Lung (tissue), 12 donors: Measurements from ENCODE around the gene CORO6. TPM values are rescaled to one million over a fixed set of nuclear protein-coding genes. Genes with fewer than 3 reads are reported as not detected.
A peak's percentile ranks its signal among the peaks of the same experiment; 100 is the strongest.

Experiments
- ATAC-seq: fragments of 200-7000 bp; cut with Tn5 transposase; one replicate; pipeline ENCODE4 v1.9.1; 2020; ENCODE audit warnings: moderate number of reproducible peaks; ENCODE audit not compliant: insufficient read depth, low FRiP score
- DNase-seq, 3 donors: peaks; one replicate each; pipeline ENCODE4 v3.0.0-alpha.2; 2013 to 2017
- H3K27ac ChIP-seq, 2 donors: one replicate each; pipeline ENCODE4 v1.5.1; 2013; ENCODE audit warnings: mild to moderate bottlenecking in 2 of 2, moderate library complexity in 2 of 2, control low read depth in 1 of 2, inconsistent platforms in 1 of 2, low read depth in 1 of 2, low read length in 1 of 2
- H3K27me3 ChIP-seq, 3 donors: one replicate each; pipeline ENCODE4 v1.5.1; 2013; ENCODE audit warnings: low read length in 2 of 3; ENCODE audit not compliant: control insufficient read depth in 3 of 3, insufficient read depth in 3 of 3
- H3K36me3 ChIP-seq, 4 donors: one replicate each; pipeline ENCODE4 v1.5.1; 2013; ENCODE audit warnings: low read length in 4 of 4, mild to moderate bottlenecking in 1 of 4, moderate library complexity in 1 of 4; ENCODE audit not compliant: control insufficient read depth in 4 of 4, insufficient read depth in 4 of 4
- H3K4me1 ChIP-seq, 5 donors: one replicate each; pipeline ENCODE4 v1.5.1; 2013; ENCODE audit warnings: low read length in 5 of 5, mild to moderate bottlenecking in 2 of 5, moderate library complexity in 1 of 5; ENCODE audit not compliant: control insufficient read depth in 5 of 5, insufficient read depth in 5 of 5
- H3K4me3 ChIP-seq: one replicate; pipeline ENCODE4 v1.5.1; 2013; ENCODE audit warnings: mild to moderate bottlenecking, control low read depth, moderate library complexity
- H3K9ac ChIP-seq, 2 donors: one replicate each; pipeline ENCODE4 v1.5.1; 2013; ENCODE audit warnings: low read length in 2 of 2, control low read depth in 1 of 2; ENCODE audit not compliant: insufficient read depth in 1 of 2
- H3K9me3 ChIP-seq, 4 donors: one replicate each; pipeline ENCODE4 v1.5.1; 2013; ENCODE audit warnings: low read length in 3 of 4, mild to moderate bottlenecking in 1 of 4, moderate library complexity in 1 of 4; ENCODE audit not compliant: control insufficient read depth in 4 of 4, insufficient read depth in 3 of 4
- CTCF ChIP-seq: IDR thresholded peaks from 2 replicates; pipeline ENCODE4 v1.5.1; 2012; ENCODE audit warnings: mild to moderate bottlenecking; ENCODE audit errors: control extremely low read depth, extremely low read depth
- WGBS, 2 donors: extraction: QIAGEN DNeasy Blood & Tissue Kit; methylation state at CpG; one replicate each; pipeline ENCODE4 v1.1.7; 2013; 5-methylcytosine and 5-hydroxymethylcytosine counted together
- polyA plus RNA-seq, 2 donors: library from polyadenylated mRNA; stranded (reverse); fragments of 200-250 nt; gene quantifications; one replicate each; pipeline ENCODE4 v1.2.1, GENCODE V29; 2013
- total RNA-seq, 2 donors: library from RNA; depleted of rRNA in 1 of 2; stranded (reverse); fragments of >200 nt in 1 of 2; gene quantifications; one replicate each; pipeline ENCODE4 v1.2.1, GENCODE V29; 2014 to 2021
- donor health status: control.
- donor health status: control.
- donor health status: Bipolar disorder and iron deficiency.
- donor health status: healthy.
- donor health status: DM: yes; HTN: yes; CAD: no.

CORO6 gene
- total and polyA plus RNA-seq, 4 donors = 1.7 to 14.4 (median 5.9) TPM

GRCh38 chr17:29617481-29618271 lies 5.0 kb downstream of the CORO6 start:
- no peak overlapping the region for H3K27ac ChIP-seq
- H3K36me3 ChIP-seq = no peaks in the 10 kb centered on the region
- no peak overlapping the region for H3K4me3 ChIP-seq
- DNase-seq (peak; percentile 34 to 59 (median 50)), ATAC-seq (peak; percentile 36)
- H3K9me3 ChIP-seq = peaks cover 0 to 3% (median 0%) of the 10 kb centered on the region in 4 donors
- peak; percentile 40 for TF ChIP-seq CTCF
- peaks cover 0 to 51% (median 43%) of the 10 kb centered on the region in 3 donors for H3K27me3 ChIP-seq
- 6 to 20% methylated on average over 59 to 68 of the region's 68 CpGs for WGBS, 2 donors
- peaks cover 0 to 48% (median 34%) of the 10 kb centered on the region in 5 donors for H3K4me1 ChIP-seq
- no peak overlapping the region for H3K9ac ChIP-seq

- H3K9ac ChIP-seq = no peak overlapping the region
- ATAC-seq = peak; percentile 38
- WGBS, 2 donors = 2 to 18% methylated on average over 16 of the region's 16 CpGs
These were observed 5.6 kb downstream of the CORO6 start for GRCh38 chr17:29617125-29617480.

GRCh38 chr17:29616300-29617048 lies 6.2 kb downstream of the CORO6 start:
- 26 to 36% methylated on average over 32 of the region's 32 CpGs for WGBS, 2 donors
- ATAC-seq (no peak), DNase-seq (no peak)
- no peak overlapping the region for H3K4me3 ChIP-seq
- peak overlapping the region in 1 of 2 donors; percentile 1 for H3K27ac ChIP-seq
- peaks cover 0 to 41% (median 30%) of the 10 kb centered on the region in 5 donors for H3K4me1 ChIP-seq
- no peak overlapping the region for H3K9ac ChIP-seq
- peaks cover 0 to 3% (median 0%) of the 10 kb centered on the region in 4 donors for H3K9me3 ChIP-seq
- peaks cover 0 to 51% (median 43%) of the 10 kb centered on the region in 3 donors for H3K27me3 ChIP-seq
- TF ChIP-seq CTCF = no peak
- H3K36me3 ChIP-seq = no peaks in the 10 kb centered on the region

More at GRCh38 chr17:29617125-29617480, 5.6 kb downstream of the CORO6 start:
- Histone ChIP-seq H3K4me1 (peaks cover 0 to 43% (median 31%) of the 10 kb centered on the region in 5 donors), H3K27me3 (peaks cover 0 to 52% (median 43%) of the 10 kb centered on the region in 3 donors), H3K4me3 (no peak overlapping the region), H3K9me3 (peaks cover 0 to 3% (median 0%) of the 10 kb centered on the region in 4 donors), H3K36me3 (no peaks in the 10 kb centered on the region), H3K27ac (no peak overlapping the region)
- peak; percentile 42 for TF ChIP-seq CTCF
- DNase-seq = peak; percentile 76 to 79 (median 76)
